ENCODE data around the gene INHA.

DNA sequence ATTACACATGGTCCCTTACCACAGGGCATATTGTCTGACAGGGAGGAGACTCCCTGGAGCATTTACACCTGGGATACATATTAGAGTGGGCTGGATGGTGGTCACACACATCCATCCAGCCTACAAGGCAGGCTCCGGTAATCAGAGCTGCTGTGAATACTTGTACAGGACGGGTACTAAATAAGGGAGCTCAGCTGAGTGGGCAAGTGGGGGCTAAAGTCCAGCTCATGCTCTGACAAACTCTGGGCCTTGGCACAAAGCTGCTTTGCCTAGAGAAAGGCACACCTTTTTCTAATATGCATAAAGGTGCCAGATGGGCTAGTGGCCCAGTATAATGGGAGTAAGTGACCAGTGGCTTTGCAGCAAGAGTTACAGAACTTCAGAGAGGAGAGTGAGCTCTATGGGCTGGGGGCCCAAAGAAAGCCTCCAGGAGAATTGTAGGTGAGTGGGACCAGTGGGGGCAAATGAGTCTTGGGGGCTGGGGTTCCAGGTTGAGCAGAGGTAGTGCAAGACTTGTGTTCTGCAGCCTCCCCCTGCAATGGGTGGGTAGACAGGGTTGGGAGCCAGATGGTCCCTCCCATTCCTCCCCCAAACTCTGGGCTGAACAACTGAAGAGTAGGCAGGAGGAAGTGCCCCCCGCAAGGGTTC is 26.7 kb upstream of the INHA start:
- no peak for TF ChIP-seq ZFP30 (CRISPR knock-in tag; IDR thresholded peaks at IDR 0.05)
- TF ChIP-seq ESRRG (CRISPR knock-in tag; IDR thresholded peaks at IDR 0.05), result no peak
- no peak for TF ChIP-seq CSDC2 (CRISPR knock-in tag; IDR thresholded peaks at IDR 0.05)
- TF ChIP-seq SNAI2 (CRISPR knock-in tag; IDR thresholded peaks at IDR 0.05), result no peak
- TF ChIP-seq OSR1 (CRISPR knock-in tag; IDR thresholded peaks at IDR 0.05), result no peak
- TF ChIP-seq ARNTL (CRISPR knock-in tag; IDR thresholded peaks at IDR 0.05; ENCODE audit: borderline replicate concordance, low read depth), result no peak
- no peak for TF ChIP-seq ZC3H10 (CRISPR knock-in tag; IDR thresholded peaks at IDR 0.05)
- TF ChIP-seq, protein P1, sequence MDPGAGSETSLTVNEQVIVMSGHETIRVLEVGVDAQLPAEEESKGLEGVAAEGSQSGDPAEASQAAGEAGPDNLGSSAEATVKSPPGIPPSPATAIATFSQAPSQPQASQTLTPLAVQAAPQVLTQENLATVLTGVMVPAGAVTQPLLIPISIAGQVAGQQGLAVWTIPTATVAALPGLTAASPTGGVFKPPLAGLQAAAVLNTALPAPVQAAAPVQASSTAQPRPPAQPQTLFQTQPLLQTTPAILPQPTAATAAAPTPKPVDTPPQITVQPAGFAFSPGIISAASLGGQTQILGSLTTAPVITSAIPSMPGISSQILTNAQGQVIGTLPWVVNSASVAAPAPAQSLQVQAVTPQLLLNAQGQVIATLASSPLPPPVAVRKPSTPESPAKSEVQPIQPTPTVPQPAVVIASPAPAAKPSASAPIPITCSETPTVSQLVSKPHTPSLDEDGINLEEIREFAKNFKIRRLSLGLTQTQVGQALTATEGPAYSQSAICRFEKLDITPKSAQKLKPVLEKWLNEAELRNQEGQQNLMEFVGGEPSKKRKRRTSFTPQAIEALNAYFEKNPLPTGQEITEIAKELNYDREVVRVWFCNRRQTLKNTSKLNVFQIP (CRISPR knock-in tag; IDR thresholded peaks at IDR 0.05; ENCODE audit: borderline replicate concordance, low read depth), result no peak
